ENCODE results near the gene EML4. TPM values are rescaled to one million over a fixed set of nuclear protein-coding genes. Genes with fewer than 3 reads are reported as not detected.
"Not testable (repeated sequence)": the region's sequence is repeated elsewhere in the genome, so short reads cannot be mapped to it uniquely, and the experiment has no call there.

Gene EML4
- polyA plus RNA-seq, 1 donor (not counting 4 experiments of a cell fraction or from before 2014, with no cell fraction given): 36.4 TPM

- Histone ChIP-seq H3K9ac (ENCODE audit: control insufficient read depth, extremely low read depth, insufficient read depth, low read length) (no peak overlapping the region), H3K4me1 (ENCODE audit: control insufficient read depth, extremely low read depth, insufficient read depth, low read length) (peaks cover 25% of the 10 kb centered on the region), H3K27ac (ENCODE audit: control insufficient read depth, insufficient read depth, low read length) (no peak overlapping the region), H3K27me3 (ENCODE audit: control insufficient read depth, extremely low read depth, insufficient read depth, low read length) (no peaks in the 10 kb centered on the region), H2AFZ (ENCODE audit: control insufficient read depth, low read length) (no peak overlapping the region), H3K36me3 (ENCODE audit: control insufficient read depth in 2 of 2, extremely low read depth in 1 of 2, insufficient read depth in 2 of 2, low read length in 2 of 2) (no peaks in the 10 kb centered on the region), H4K20me1 (ENCODE audit: control insufficient read depth, extremely low read depth, insufficient read depth, low read length) (peaks cover 5% of the 10 kb centered on the region), H3K79me2 (ENCODE audit: control insufficient read depth, insufficient read depth, low read length) (peaks cover 66% of the 10 kb centered on the region), H3K9me3 (ENCODE audit: control insufficient read depth, low read depth, low read length) (no peaks in the 10 kb centered on the region), H3K4me2 (ENCODE audit: control insufficient read depth, extremely low read depth, insufficient read depth, low read depth, low read length) (no peak overlapping the region), H3K4me3 (ENCODE audit: control insufficient read depth in 2 of 3, extremely low read depth in 1 of 3, insufficient read depth in 2 of 3, low read depth in 1 of 3, low read length in 3 of 3) (no peak overlapping the region), H3K9me1 (ENCODE audit: control insufficient read depth, extremely low read depth, insufficient read depth, low read length) (no peaks in the 10 kb centered on the region)
- no peak for TF ChIP-seq CTCF (optimal IDR thresholded peaks at IDR 0.05 in 1 of 3, IDR thresholded peaks at IDR 0.05 in 1 of 3, conservative IDR thresholded peaks at IDR 0.05 in 1 of 3; ENCODE audit: extremely low read depth in 1 of 3, insufficient read depth in 2 of 3, low read length in 3 of 3)
- TF ChIP-seq EZH2 (IDR thresholded peaks at IDR 0.05; ENCODE audit: low read length): no peak
- FAIRE-seq (no peak), DNase-seq (ENCODE audit: low read depth, low spot score) (no peak)
- dilution Hi-C loops (cut with MboI; ENCODE audit: extremely low pct_ligation_motif_present, low sequenced_read_pairs): no loop called here
These were observed 3.4 kb downstream of the EML4 start for GRCh38 chr2:42172566-42172965.

GRCh38 chr2:42173467-42173866 lies 4.3 kb downstream of the EML4 start:
- H3K27me3 ChIP-seq (ENCODE audit: control insufficient read depth, extremely low read depth, insufficient read depth, low read length); H3K4me2 ChIP-seq (ENCODE audit: control insufficient read depth, extremely low read depth, insufficient read depth, low read depth, low read length); FAIRE-seq; H3K9me1 ChIP-seq (ENCODE audit: control insufficient read depth, extremely low read depth, insufficient read depth, low read length); H3K9ac ChIP-seq (ENCODE audit: control insufficient read depth, extremely low read depth, insufficient read depth, low read length); H3K4me3 ChIP-seq (ENCODE audit: control insufficient read depth in 2 of 3, extremely low read depth in 1 of 3, insufficient read depth in 2 of 3, low read depth in 1 of 3, low read length in 3 of 3); H3K27ac ChIP-seq (ENCODE audit: control insufficient read depth, insufficient read depth, low read length); DNase-seq (ENCODE audit: low read depth, low spot score); H3K9me3 ChIP-seq (ENCODE audit: control insufficient read depth, low read depth, low read length); H4K20me1 ChIP-seq (ENCODE audit: control insufficient read depth, extremely low read depth, insufficient read depth, low read length); H3K36me3 ChIP-seq (ENCODE audit: control insufficient read depth in 2 of 2, extremely low read depth in 1 of 2, insufficient read depth in 2 of 2, low read length in 2 of 2); H2AFZ ChIP-seq (ENCODE audit: control insufficient read depth, low read length); dilution Hi-C loops (cut with MboI; ENCODE audit: extremely low pct_ligation_motif_present, low sequenced_read_pairs): not testable (repeated sequence)
- H3K4me1 ChIP-seq (ENCODE audit: control insufficient read depth, extremely low read depth, insufficient read depth, low read length): peaks cover 25% of the 10 kb centered on the region
- peaks cover 75% of the 10 kb centered on the region for H3K79me2 ChIP-seq (ENCODE audit: control insufficient read depth, insufficient read depth, low read length)

- Histone ChIP-seq H4K20me1 (ENCODE audit: control insufficient read depth, extremely low read depth, insufficient read depth, low read length) (peaks cover 5% of the 10 kb centered on the region), H3K4me1 (ENCODE audit: control insufficient read depth, extremely low read depth, insufficient read depth, low read length) (peaks cover 10% of the 10 kb centered on the region), H3K4me2 (ENCODE audit: control insufficient read depth, extremely low read depth, insufficient read depth, low read depth, low read length) (no peak overlapping the region), H3K9ac (ENCODE audit: control insufficient read depth, extremely low read depth, insufficient read depth, low read length) (no peak overlapping the region), H3K27ac (ENCODE audit: control insufficient read depth, insufficient read depth, low read length) (no peak overlapping the region), H3K36me3 (ENCODE audit: control insufficient read depth in 2 of 2, extremely low read depth in 1 of 2, insufficient read depth in 2 of 2, low read length in 2 of 2) (no peaks in the 10 kb centered on the region), H3K79me2 (ENCODE audit: control insufficient read depth, insufficient read depth, low read length) (peaks cover 70% of the 10 kb centered on the region), H3K9me1 (ENCODE audit: control insufficient read depth, extremely low read depth, insufficient read depth, low read length) (no peaks in the 10 kb centered on the region), H3K9me3 (ENCODE audit: control insufficient read depth, low read depth, low read length) (no peaks in the 10 kb centered on the region), H3K4me3 (ENCODE audit: control insufficient read depth in 2 of 3, extremely low read depth in 1 of 3, insufficient read depth in 2 of 3, low read depth in 1 of 3, low read length in 3 of 3) (no peak overlapping the region), H3K27me3 (ENCODE audit: control insufficient read depth, extremely low read depth, insufficient read depth, low read length) (no peaks in the 10 kb centered on the region), H2AFZ (ENCODE audit: control insufficient read depth, low read length) (no peak overlapping the region)
- dilution Hi-C loops (cut with MboI; ENCODE audit: extremely low pct_ligation_motif_present, low sequenced_read_pairs): no loop called here
- DNase-seq (ENCODE audit: low read depth, low spot score) (no peak), FAIRE-seq (no peak)
- TF ChIP-seq EZH2 (IDR thresholded peaks at IDR 0.05; ENCODE audit: low read length) (no peak), CTCF (optimal IDR thresholded peaks at IDR 0.05 in 1 of 3, IDR thresholded peaks at IDR 0.05 in 1 of 3, conservative IDR thresholded peaks at IDR 0.05 in 1 of 3; ENCODE audit: extremely low read depth in 1 of 3, insufficient read depth in 2 of 3, low read length in 3 of 3) (no peak)
These were observed 8.0 kb downstream of the EML4 start for GRCh38 chr2:42176992-42177738.

All from keratinocyte (primary cell).